GM19238 (cell line): ENCODE results near the gene ARHGAP25.

ENCODE experiments used
- DNase-seq: peaks from one replicate; pipeline ENCODE4 v3.0.0; 2011; ENCODE audit warnings: low spot score; ENCODE audit not compliant: insufficient read length

ARHGAP25 gene

DNA sequence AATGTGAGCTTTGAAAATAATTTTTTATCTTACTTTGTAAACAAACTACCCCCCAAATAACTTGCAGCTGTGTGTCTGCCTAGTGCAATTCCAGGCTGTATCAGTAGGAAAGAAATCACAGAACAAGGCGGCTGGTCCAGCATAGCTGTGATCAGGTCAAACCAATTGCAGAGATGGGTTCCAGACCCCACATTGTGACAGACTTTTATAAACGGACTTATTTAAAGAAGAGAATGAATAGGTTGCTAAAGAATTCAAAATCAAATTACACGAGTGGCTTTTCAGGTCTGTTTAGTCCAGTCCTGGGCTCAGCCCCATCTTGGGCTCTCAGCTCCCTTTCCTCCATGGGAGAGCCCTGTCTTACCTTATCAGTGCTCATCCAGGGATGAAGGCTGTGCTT is 125.5 kb downstream of the ARHGAP25 start:
- DNase-seq = no peak

DNA sequence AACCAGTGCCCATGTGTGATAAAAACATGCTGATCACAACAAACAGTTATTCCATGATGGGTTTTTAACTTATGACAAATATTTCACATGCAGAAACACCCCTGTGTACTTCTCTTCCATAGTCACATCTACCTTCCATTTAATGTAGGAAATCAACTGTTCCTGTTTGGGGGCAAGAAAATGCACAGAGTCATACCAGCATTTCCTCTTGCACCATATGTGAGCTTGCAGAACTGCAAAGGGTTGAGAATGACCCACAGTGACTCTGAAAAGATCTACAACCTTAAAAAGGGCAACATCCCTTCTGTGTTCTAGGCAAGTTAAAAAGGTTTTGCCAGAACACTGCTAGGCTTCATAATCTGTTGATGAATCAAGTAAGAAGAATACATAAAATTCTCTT is 126.7 kb downstream of the ARHGAP25 start:
- DNase-seq = no peak

DNA sequence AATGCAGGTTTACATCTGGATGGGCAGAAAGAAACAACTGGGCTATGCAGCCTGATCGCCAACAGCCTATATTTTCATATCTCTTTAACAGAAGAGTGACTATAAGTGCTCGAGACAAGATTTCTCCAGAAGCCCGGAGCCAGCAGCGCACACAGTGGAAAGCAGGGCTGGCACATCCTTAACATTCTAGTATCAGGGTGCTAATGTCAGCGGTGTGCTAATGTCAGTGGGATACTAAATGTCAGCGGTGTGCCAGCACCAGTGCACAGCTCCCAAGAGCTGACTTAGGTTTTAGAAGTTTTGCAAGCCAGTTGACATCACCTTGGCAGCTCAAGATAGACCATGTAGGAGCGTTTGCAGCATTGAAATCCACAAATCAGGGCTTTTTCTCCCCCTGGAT is 128.3 kb downstream of the ARHGAP25 start:
- DNase-seq = no peak

DNA sequence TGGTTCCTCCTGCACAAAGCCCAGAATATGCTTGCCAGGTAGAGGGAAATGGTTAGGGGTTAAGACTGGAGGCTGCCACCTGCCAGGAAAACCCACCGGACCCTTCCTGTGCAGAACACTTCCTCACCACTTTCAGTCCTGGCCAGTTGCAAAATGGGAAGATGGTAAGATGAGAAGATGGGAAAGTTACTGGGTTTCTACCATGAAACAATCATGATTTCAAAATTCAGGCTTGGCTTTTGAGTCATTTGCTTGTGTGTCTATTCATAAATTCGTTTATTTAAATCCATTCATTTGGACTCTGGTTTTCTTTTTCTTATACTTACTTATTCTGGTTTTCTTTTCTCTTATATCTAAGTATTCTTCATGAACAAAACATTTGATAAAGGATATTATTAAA is 129.4 kb downstream of the ARHGAP25 start:
- no peak for DNase-seq

DNA sequence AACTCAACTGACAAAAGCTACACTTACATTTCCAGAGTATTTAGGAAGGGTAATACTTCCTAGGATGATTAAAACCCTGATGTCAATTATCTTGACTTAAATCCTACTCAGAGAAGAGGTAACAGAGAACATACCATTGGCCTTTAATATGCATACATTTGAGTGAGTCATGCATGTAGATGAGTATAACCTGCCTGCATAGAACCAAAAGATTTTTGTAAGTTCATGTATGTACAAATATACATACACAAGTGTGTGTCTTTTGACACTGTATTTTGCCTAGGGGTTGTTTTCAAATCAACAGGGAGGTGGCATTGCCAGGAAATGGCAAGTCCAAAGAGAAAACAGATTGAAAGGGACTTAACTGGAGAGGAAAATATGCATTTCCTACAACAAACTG is 130.5 kb downstream of the ARHGAP25 start:
- no peak for DNase-seq

DNA sequence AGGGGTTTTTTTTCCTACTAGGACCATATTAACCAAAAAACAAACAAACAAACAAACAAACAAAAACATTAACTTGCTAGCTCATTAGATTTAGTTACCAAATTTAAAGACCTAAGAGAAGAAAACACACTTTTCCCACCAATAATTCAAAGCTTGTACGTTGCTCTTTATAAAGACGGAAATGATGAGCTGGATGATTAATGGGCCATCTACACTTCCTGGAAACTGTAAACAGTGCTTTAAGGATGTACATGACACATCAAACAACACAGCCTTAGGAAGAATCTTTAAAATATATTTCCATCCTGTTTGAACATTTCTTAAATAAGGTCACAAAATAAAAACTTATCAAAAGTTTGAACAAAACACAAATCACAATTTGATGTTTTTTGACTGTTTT is 135.6 kb downstream of the ARHGAP25 start:
- no peak for DNase-seq

DNA sequence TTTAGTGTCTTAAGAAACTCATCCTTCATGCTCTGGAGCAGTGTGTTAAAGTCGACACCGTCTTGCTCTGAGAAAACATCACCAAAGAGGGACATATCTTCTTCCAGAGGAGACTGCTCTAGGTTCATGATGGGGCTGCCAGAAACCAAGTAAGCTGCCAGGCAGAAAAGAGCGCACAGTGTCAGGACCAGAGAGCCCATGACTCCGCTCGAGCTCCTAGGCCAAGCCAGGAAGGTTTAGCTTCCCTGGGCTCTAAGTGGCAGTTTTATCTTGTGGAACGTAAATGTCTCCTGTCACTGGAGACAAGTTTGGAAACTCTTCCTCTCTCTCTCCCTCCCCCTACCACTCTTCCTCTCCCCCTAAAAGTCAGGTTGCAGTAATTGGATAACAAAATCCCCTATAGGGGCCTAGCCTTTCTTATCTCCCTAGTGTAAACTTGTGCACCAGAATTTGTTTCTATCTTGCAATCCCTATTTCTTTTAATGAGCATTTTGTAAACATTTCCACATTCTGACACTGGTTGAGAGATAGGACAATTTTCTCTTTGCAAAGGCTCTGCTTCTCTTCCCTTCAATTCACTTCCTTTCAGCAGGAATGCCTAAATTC is 136.7 kb downstream of the ARHGAP25 start, which contains the start of gene BMP10:
Gene BMP10, minus strand, starts transcription at position 239 of the 606 bp plus-strand sequence. Its CDS starts 39 bp downstream, at position 200.
- DNase-seq = no peak
